SIG-M5 treated with dmso at 0.1 percent for 504 hours (cell line): Measurements from ENCODE around the gene RBBP6.

Experiments
- DNase-seq: peaks from one replicate; lab custom pipeline; 2025; ENCODE audit not compliant: unreplicated experiment; lab: John Stamatoyannopoulos, UW

Gene RBBP6

GRCh38 chr16:24524855-24525677, 14.3 kb upstream of the RBBP6 start:
- DNase-seq = peak; percentile 74

GRCh38 chr16:24525970-24526559, 13.3 kb upstream of the RBBP6 start:
- DNase-seq = peak; percentile 16

GRCh38 chr16:24526701-24527495, 12.5 kb upstream of the RBBP6 start:
- DNase-seq = no peak

- no peak for DNase-seq
Measured at GRCh38 chr16:24531166-24531565, 8.2 kb upstream of the RBBP6 start.

- DNase-seq = no peak
Measured at GRCh38 chr16:24534620-24535019, 4.7 kb upstream of the RBBP6 start.

GRCh38 chr16:24535827-24536226, 3.5 kb upstream of the RBBP6 start:
- DNase-seq = no peak

- no peak for DNase-seq
Measured at GRCh38 chr16:24536671-24537070, 2.7 kb upstream of the RBBP6 start.

GRCh38 chr16:24537474-24538337, 1.7 kb upstream of the RBBP6 start:
- DNase-seq = no peak

GRCh38 chr16:24538756-24539294, 541 bp upstream of the RBBP6 start:
- peak; percentile 86 for DNase-seq

- DNase-seq = no peak
Measured at GRCh38 chr16:24539850-24540601, 660 bp downstream of the RBBP6 start.

- peak; percentile 31 for DNase-seq
Measured at GRCh38 chr16:24540602-24541210, 1.3 kb downstream of the RBBP6 start.

GRCh38 chr16:24541233-24541933, 2.0 kb downstream of the RBBP6 start:
- peak; percentile 12 for DNase-seq

- no peak for DNase-seq
Measured at GRCh38 chr16:24543949-24544348, 4.6 kb downstream of the RBBP6 start.

- no peak for DNase-seq
Measured at GRCh38 chr16:24544640-24545039, 5.3 kb downstream of the RBBP6 start.

GRCh38 chr16:24550295-24550694, 10.9 kb downstream of the RBBP6 start:
- DNase-seq = no peak

GRCh38 chr16:24552705-24553246, 13.4 kb downstream of the RBBP6 start:
- DNase-seq = no peak

GRCh38 chr16:24553983-24554382, 14.6 kb downstream of the RBBP6 start:
- no peak for DNase-seq

GRCh38 chr16:24555346-24555872, 16.0 kb downstream of the RBBP6 start:
- no peak for DNase-seq
